Measurements from ENCODE around the gene PAFAH1B2. TPM values are rescaled to one million over a fixed set of nuclear protein-coding genes. Genes with fewer than 3 reads are reported as not detected.

The PAFAH1B2 gene
- total RNA-seq, 1 experiment from 2014 or later = 91.3 TPM

- TF ChIP-seq EZH2 (IDR thresholded peaks at IDR 0.05; ENCODE audit: low read depth) (no peak), CTCF (conservative IDR thresholded peaks at IDR 0.05) (no peak)
- Histone ChIP-seq H3K9me2 (ENCODE audit: insufficient read depth) (no peaks in the 10 kb centered on the region), H3K27ac (no peak overlapping the region), H3K79me2 (ENCODE audit: low read depth) (no peaks in the 10 kb centered on the region), H4K20me1 (ENCODE audit: insufficient read depth) (no peaks in the 10 kb centered on the region; the same call in 1 of the 2 replicates), H3K4me2 (no peak overlapping the region), H3K4me1 (replicated peaks; ENCODE audit: insufficient read depth) (no peaks in the 10 kb centered on the region), H3K9me3 (ENCODE audit: insufficient read depth, low read depth) (no peaks in the 10 kb centered on the region), H3K27me3 (ENCODE audit: insufficient read depth, low read depth) (no peaks in the 10 kb centered on the region), H2AFZ (no peak overlapping the region), H3F3A (ENCODE audit: insufficient read depth, low read depth) (no peaks in the 10 kb centered on the region), H3K36me3 (ENCODE audit: low read depth) (no peaks in the 10 kb centered on the region), H3K4me3 (no peak overlapping the region)
- BruUV-seq (replicated peaks) = no TSS peak
- ChIA-PET CTCF (no interaction called here), POLR2A (ENCODE audit: unreplicated experiment) (no interaction called here)
- DNase-seq = no peak
- intact Hi-C loops (cut with micrococcal nuclease; ENCODE audit: unreplicated experiment) = no loop called here
Observed at GRCh38 chr11:117191680-117192400, 47.8 kb downstream of the PAFAH1B2 start.

- H4K20me1 ChIP-seq (ENCODE audit: insufficient read depth) = no peaks in the 10 kb centered on the region; the same call in 1 of the 2 replicates
- intact Hi-C loops (cut with micrococcal nuclease; ENCODE audit: unreplicated experiment) = no loop called here
- H3K4me3 ChIP-seq = no peak overlapping the region
- no peaks in the 10 kb centered on the region for H3F3A ChIP-seq (ENCODE audit: insufficient read depth, low read depth)
- no peak overlapping the region for H3K27ac ChIP-seq
- H3K79me2 ChIP-seq (ENCODE audit: low read depth) = no peaks in the 10 kb centered on the region
- H3K27me3 ChIP-seq (ENCODE audit: insufficient read depth, low read depth) = no peaks in the 10 kb centered on the region
- H2AFZ ChIP-seq = no peak overlapping the region
- no peaks in the 10 kb centered on the region for H3K36me3 ChIP-seq (ENCODE audit: low read depth)
- no peak overlapping the region for H3K4me2 ChIP-seq
- H3K4me1 ChIP-seq (replicated peaks; ENCODE audit: insufficient read depth) = no peaks in the 10 kb centered on the region
- no peaks in the 10 kb centered on the region for H3K9me3 ChIP-seq (ENCODE audit: insufficient read depth, low read depth)
- no peak for TF ChIP-seq EZH2 (IDR thresholded peaks at IDR 0.05; ENCODE audit: low read depth)
- no peak for TF ChIP-seq CTCF (conservative IDR thresholded peaks at IDR 0.05)
- BruUV-seq (replicated peaks) = no TSS peak
- no peak for DNase-seq
- ChIA-PET POLR2A (ENCODE audit: unreplicated experiment) (no interaction called here), CTCF (no interaction called here)
- no peaks in the 10 kb centered on the region for H3K9me2 ChIP-seq (ENCODE audit: insufficient read depth)
Observed at GRCh38 chr11:117192401-117192875, 48.4 kb downstream of the PAFAH1B2 start.

GRCh38 chr11:117193130-117194020, 49.3 kb downstream of the PAFAH1B2 start:
- Histone ChIP-seq H3F3A (ENCODE audit: insufficient read depth, low read depth) (no peaks in the 10 kb centered on the region), H3K4me3 (no peak overlapping the region), H3K27me3 (ENCODE audit: insufficient read depth, low read depth) (no peaks in the 10 kb centered on the region), H3K9me2 (ENCODE audit: insufficient read depth) (no peaks in the 10 kb centered on the region), H3K27ac (no peak overlapping the region), H3K36me3 (ENCODE audit: low read depth) (no peaks in the 10 kb centered on the region), H3K79me2 (ENCODE audit: low read depth) (no peaks in the 10 kb centered on the region), H3K4me2 (no peak overlapping the region), H3K9me3 (ENCODE audit: insufficient read depth, low read depth) (no peaks in the 10 kb centered on the region), H3K4me1 (replicated peaks; ENCODE audit: insufficient read depth) (no peaks in the 10 kb centered on the region), H2AFZ (no peak overlapping the region), H4K20me1 (ENCODE audit: insufficient read depth) (no peaks in the 10 kb centered on the region; the same call in 1 of the 2 replicates)
- no peak for DNase-seq
- ChIA-PET CTCF (no interaction called here), POLR2A (ENCODE audit: unreplicated experiment) (no interaction called here)
- intact Hi-C loops (cut with micrococcal nuclease; ENCODE audit: unreplicated experiment) = no loop called here
- no TSS peak for BruUV-seq (replicated peaks)
- TF ChIP-seq CTCF (conservative IDR thresholded peaks at IDR 0.05) (no peak), EZH2 (IDR thresholded peaks at IDR 0.05; ENCODE audit: low read depth) (no peak)
